Measurements from ENCODE around the gene PFDN6.
A peak's percentile ranks its signal among the peaks of the same experiment; 100 is the strongest.

PFDN6 gene

GRCh38 chr6:33306356-33306755 lies 17.0 kb downstream of the PFDN6 start:
- H4K20me1 ChIP-seq (ENCODE audit: insufficient read depth, low read length), result no peaks in the 10 kb centered on the region
- H3K4me1 ChIP-seq (ENCODE audit: low read length), result no peaks in the 10 kb centered on the region
- no peak for TF ChIP-seq EZH2phosphoT487 (IDR thresholded peaks at IDR 0.05; ENCODE audit: low read length)
- no peak for TF ChIP-seq EZH2 (optimal IDR thresholded peaks at IDR 0.05; ENCODE audit: low read depth, low read length)
- TF ChIP-seq CTCF (IDR thresholded peaks at IDR 0.05; ENCODE audit: low read length), result no peak
- H3K27ac ChIP-seq (ENCODE audit: low read length), result no peak overlapping the region
- no peaks in the 10 kb centered on the region; the same call in 1 of the 2 replicates for H3K36me3 ChIP-seq (replicated peaks; ENCODE audit: insufficient read depth, low read length)
- no peaks in the 10 kb centered on the region; the same call in 1 of the 2 replicates for H3F3A ChIP-seq (ENCODE audit: insufficient read depth, low read length)
- no peaks in the 10 kb centered on the region for H3K27me3 ChIP-seq (replicated peaks; ENCODE audit: insufficient read depth, low read length)
- no peak for DNase-seq
- H3K9me3 ChIP-seq (replicated peaks; ENCODE audit: insufficient read depth, low read length), result no peaks in the 10 kb centered on the region
- no peak overlapping the region for H2AFZ ChIP-seq (ENCODE audit: low read length)
- no peak overlapping the region for H3K9ac ChIP-seq (ENCODE audit: low read length)
- H3K79me2 ChIP-seq (ENCODE audit: low read length), result peaks cover 70% of the 10 kb centered on the region
- H3K4me3 ChIP-seq (ENCODE audit: low read length), result no peak overlapping the region
- no peaks in the 10 kb centered on the region for H3K9me2 ChIP-seq (replicated peaks; ENCODE audit: insufficient read depth, low read length)
- H3K4me2 ChIP-seq (ENCODE audit: low read depth, low read length), result no peak overlapping the region

- Histone ChIP-seq H3K9me2 (replicated peaks; ENCODE audit: insufficient read depth, low read length) (no peaks in the 10 kb centered on the region), H3K4me3 (ENCODE audit: low read length) (peak overlapping the region; percentile 94), H3K36me3 (replicated peaks; ENCODE audit: insufficient read depth, low read length) (no peaks in the 10 kb centered on the region; the same call in 1 of the 2 replicates), H3F3A (ENCODE audit: insufficient read depth, low read length) (peaks cover 32% of the 10 kb centered on the region), H3K27me3 (replicated peaks; ENCODE audit: insufficient read depth, low read length) (no peaks in the 10 kb centered on the region), H2AFZ (ENCODE audit: low read length) (no peak overlapping the region), H3K9me3 (replicated peaks; ENCODE audit: insufficient read depth, low read length) (no peaks in the 10 kb centered on the region), H3K9ac (ENCODE audit: low read length) (peak overlapping the region; percentile 90), H3K27ac (ENCODE audit: low read length) (peak overlapping the region; percentile 99), H4K20me1 (ENCODE audit: insufficient read depth, low read length) (0 out of 2 replicates have a peak, but pooled peaks cover 7% of the 10 kb centered on the region), H3K79me2 (ENCODE audit: low read length) (peaks cover 92% of the 10 kb centered on the region), H3K4me1 (ENCODE audit: low read length) (peaks cover 23% of the 10 kb centered on the region), H3K4me2 (ENCODE audit: low read depth, low read length) (peak overlapping the region; percentile 80)
- DNase-seq, result peak; percentile 93
- TF ChIP-seq CTCF (IDR thresholded peaks at IDR 0.05; ENCODE audit: low read length) (peak; percentile 30), EZH2 (optimal IDR thresholded peaks at IDR 0.05; ENCODE audit: low read depth, low read length) (no peak)
These were observed 23.1 kb downstream of the PFDN6 start for GRCh38 chr6:33312361-33313104.

GRCh38 chr6:33313105-33313708 lies 23.8 kb downstream of the PFDN6 start:
- peak overlapping the region; percentile 94 for H3K4me3 ChIP-seq (ENCODE audit: low read length)
- peak overlapping the region; percentile 90 for H3K9ac ChIP-seq (ENCODE audit: low read length)
- H3K79me2 ChIP-seq (ENCODE audit: low read length), result peaks cover 86% of the 10 kb centered on the region
- peak overlapping the region; percentile 75; the same call in 1 of the 2 replicates for H2AFZ ChIP-seq (ENCODE audit: low read length)
- TF ChIP-seq EZH2 (optimal IDR thresholded peaks at IDR 0.05; ENCODE audit: low read depth, low read length) (no peak), CTCF (IDR thresholded peaks at IDR 0.05; ENCODE audit: low read length) (no peak), EZH2phosphoT487 (IDR thresholded peaks at IDR 0.05; ENCODE audit: low read length) (no peak)
- peaks cover 37% of the 10 kb centered on the region for H3F3A ChIP-seq (ENCODE audit: insufficient read depth, low read length)
- no peaks in the 10 kb centered on the region for H3K27me3 ChIP-seq (replicated peaks; ENCODE audit: insufficient read depth, low read length)
- peaks cover 23% of the 10 kb centered on the region for H3K4me1 ChIP-seq (ENCODE audit: low read length)
- H3K9me3 ChIP-seq (replicated peaks; ENCODE audit: insufficient read depth, low read length), result no peaks in the 10 kb centered on the region
- peak; percentile 26 for DNase-seq
- H3K36me3 ChIP-seq (replicated peaks; ENCODE audit: insufficient read depth, low read length), result no peaks in the 10 kb centered on the region; the same call in 1 of the 2 replicates
- H3K4me2 ChIP-seq (ENCODE audit: low read depth, low read length), result peak overlapping the region; percentile 80
- peak overlapping the region; percentile 99 for H3K27ac ChIP-seq (ENCODE audit: low read length)
- H3K9me2 ChIP-seq (replicated peaks; ENCODE audit: insufficient read depth, low read length), result no peaks in the 10 kb centered on the region
- H4K20me1 ChIP-seq (ENCODE audit: insufficient read depth, low read length), result 0 out of 2 replicates have a peak, but pooled peaks cover 7% of the 10 kb centered on the region

Data from MM.1S (cell line).